NCI-H345 (cell line): Measurements from ENCODE around the gene PPARA.

Source experiments
- DNase-seq: peaks from one replicate; lab custom pipeline; 2025; lab: John Stamatoyannopoulos, UW

Gene PPARA

DNA sequence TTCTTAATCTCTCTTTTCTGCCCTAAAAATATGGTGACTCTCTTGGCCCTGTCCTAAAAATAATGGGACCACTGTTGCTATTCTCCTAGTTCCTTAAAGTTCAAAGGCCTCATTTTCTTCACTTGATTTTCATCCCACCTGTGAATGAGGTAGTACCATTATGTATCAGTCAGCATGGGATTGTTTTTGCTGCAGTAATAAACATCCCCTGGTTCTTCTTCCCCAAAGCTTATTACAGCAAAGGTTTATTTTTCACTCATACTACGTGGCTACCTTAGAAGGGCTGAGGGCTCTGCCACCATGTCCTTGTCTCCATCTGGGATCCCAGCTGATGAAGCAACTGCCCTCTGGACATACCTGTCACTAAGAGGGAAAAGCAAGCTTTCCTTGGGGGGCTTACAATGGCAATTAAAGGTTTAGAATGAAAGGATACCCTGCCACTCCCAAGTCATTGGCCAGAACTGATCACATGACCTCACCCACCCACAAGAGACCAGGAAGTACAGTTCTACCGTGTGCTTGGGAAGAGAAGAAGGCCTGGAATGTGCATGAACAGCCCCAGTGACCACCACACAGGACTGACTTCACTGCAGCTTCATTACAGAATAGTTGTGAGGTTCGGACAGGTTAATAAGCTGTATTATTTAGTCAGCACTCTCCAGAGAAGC, 125.3 kb downstream of the PPARA start:
- DNase-seq, result no peak

DNA sequence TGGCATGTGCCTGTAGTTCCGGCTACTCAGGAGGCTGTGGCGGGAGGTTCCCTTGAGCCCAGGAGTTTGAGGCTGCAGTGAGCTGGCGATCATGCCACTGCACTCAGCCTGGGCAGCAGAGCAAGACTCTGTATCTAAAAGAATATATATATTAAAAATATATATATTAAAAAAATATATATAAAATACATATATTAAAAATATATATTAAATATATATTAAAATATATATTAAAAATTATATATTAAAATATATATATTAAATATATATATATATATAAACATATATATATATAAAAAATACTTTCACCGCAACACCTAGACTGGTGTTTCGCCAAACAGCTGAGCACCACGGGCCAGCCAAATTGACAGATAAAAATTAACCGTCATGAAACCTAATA, 126.2 kb downstream of the PPARA start:
- no peak for DNase-seq

DNA sequence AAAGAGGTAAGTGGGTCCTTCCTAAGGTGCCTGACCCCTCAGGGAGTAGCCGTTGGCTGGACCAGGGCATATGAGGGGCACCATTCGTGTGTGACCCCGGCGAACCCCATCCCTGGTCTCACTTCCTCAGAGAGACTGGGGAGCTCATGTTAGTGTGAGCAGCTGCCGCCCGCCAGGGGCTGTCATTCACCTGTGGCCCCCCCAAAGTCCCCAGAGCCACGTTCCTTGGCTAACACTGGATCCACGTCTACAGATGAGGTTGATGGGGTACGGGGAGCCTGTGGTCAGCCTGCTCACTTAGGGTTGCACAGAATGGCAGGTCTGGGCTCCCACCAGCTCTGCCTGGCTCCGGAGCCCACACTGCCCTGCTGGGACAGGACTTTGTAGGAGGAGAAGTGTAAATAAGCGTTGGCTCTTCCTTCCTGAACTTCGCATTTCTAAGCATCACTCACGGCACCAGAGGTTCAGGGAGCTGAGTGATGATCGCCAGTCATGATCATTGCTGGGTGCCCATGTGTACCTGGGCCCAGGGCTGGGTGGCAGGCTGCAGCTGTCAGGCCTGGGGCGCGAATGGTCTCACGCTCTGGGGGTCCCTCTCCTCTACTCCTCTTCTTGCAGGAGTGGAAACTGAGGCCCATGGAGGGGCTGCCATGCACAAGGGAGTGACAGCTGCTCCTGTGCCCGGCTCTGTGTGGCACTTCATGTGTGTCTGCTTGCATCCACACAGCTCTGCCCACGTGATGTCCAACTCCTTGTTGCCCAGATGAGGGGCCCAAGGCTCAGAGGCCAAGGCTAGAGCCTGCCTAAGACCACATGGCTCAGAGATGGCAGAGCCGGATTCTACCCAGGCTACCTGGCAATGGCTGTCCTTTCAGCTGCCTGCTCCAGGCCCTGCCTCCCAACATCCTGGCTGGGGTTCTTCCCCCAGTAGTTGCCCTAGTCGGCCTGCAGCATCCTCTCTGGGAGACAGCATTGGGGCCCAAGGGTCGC, 128.6 kb downstream of the PPARA start:
- no peak for DNase-seq

DNA sequence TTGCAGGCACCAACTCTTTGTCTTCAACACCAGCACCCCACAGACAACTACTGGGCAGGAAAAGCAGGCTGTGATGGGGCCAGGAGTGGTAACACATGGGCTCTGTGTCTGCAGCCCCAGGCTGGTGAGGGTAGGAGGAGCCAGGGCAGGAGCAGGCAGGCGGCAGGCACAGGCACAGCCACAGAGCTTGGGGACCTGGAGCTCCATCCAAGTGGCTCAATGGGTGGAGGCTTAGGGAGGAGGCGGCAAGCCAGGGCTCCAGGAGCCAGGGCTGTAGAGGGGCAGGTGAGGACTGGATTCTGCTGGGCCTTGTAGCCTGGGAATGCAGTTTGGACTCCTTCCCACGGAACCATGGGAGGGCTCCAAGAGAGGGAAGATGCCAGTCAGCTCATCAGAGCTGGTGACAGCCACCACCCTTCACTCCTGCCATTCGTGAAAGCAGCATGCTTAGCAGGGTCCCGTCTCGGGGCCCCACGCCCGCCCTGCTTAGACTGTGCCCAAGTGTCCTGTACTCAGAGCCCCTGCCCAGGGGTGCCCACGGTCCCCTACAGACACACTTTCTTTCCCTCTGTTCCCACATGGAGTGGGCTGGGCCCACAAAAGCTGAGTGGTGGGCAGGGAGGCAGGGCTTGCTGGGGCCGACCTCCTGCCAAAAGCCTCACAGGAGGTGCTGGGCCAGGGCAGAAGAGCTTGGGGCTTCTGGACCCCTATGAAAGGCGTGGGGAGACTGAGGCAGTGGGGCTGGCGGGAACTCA, 129.9 kb downstream of the PPARA start:
- DNase-seq, result no peak

DNA sequence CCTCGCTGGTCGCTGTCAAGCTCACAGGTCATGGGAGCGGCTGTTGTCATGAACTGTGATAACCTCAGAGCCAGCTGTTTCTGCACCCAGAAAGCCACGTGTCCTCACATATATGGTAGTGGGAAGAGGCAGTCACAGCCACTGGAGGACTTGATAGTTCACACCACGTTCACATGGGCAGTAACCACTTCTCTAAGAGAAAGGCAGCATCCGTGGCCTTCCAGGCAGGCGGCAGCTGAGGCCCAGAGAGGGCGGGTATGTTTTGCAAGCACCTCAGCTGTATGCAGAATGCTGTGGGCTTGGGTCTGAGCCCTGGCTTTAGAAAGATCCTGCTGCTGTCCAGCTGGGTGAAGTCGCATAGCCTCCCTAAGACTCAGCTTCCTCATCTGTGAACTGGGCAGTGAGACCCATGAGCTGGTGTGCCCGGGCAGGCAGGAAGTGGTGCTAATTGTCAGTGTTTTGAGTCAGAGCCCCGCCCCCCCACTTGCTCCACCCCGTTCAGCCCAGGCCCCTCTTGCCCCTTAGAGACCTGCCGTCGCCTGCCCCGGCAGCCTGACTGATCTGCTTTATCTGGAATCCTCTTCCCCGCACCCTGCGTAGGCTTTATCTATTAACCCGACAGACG, 130.8 kb downstream of the PPARA start:
- no peak for DNase-seq

DNA sequence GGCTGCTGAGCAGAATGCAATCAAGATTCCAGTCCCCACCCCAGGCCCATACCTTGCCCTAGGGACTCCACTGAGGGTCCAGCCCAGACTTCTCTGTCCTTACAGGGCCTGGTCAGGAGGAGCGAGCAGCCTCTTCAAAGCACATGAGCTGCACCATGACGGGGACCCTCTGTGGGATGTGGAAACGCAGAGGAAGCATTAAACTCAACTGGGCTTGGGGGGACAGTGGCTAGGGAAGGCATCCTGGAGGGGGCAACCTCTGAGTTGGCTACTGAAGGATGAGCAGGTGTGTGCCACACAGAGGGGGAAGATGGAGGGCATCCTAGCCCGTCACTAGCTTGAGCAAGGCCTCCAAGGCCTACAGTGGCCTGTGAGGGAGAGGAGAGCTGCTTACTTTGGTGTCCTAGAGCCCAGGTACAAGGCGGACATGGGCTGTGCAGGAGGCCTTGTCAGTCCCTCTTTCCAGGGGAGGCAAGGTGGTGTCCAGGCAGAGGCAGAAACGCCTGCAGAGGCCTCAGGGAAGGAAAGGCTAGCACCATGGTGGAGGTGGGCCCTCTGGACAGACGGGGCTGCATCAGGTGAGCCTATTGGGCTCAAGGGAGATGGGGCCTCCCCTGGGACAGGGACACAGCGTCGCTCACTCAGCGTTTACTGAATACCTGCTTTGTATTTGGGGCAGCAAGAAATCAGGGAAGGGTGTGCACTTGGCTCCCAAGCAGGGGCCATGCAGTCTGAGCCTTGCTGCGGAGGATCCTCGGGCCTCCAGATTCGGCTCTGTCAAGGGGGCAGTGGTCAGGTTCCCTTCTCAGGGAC, 131.7 kb downstream of the PPARA start:
- DNase-seq, result no peak

DNA sequence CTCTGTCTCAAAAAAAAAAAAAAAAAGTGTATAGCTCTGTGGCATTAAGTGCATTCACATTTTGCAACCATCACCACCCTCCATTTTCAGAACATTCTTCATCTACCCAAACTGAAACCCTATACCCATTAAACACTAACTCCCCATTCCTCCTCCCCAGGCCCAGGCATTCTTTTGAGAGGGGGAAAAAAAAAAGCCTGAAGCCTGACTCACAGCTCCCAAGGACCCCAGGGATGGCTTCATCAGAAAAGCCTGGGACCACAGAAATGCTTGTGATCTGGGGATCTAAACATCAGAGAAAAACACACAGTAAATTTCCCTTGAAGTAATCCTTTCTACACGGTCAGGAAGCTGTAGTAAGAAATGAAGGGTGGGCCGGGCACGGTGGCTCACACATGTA, 135.7 kb downstream of the PPARA start:
- DNase-seq, result no peak

DNA sequence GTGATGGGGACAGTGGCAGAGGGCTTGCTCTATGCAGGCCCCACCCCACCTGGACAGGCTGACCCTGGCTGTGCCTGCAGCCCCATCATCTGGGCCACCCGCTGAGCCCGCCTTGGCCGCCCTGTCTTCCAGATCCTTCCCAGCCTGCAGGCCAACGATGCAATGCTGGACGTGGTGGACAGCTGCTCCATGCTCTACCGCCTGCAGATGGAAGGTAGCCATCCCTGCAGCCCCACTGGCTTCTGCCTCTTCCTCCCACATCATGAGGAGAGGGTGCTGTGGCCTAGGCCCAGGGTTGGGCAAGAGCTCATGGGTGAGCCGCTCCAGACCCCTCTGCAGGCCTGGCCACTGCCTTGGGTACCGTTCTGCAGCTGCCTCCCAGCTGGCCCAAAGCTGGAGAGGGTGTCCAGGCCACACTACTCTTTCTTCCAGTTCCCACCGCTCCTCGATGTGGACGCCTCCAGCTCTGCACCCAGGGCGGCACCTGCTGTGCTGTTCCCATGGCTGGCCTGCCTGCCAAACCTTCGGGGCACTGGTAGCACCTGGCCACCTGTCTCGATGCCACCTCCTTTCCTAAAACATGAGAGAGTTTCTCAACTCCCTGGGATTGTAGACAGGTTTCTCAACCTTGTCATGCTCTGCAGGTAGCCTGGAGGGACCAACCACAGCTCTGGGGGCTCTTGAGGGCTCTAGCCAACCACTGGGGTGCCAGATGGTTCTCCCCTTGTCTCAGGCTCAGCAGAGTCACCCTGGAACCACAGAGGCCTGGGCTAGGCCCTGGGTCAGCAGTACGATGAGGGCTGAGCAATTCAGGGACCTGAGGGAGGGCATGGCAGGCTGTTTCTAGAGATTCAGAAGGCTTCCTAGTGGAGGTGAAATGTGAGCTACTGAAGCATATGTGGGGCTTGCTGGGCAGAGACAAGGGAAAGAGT, 136.9 kb downstream of the PPARA start:
- no peak for DNase-seq

DNA sequence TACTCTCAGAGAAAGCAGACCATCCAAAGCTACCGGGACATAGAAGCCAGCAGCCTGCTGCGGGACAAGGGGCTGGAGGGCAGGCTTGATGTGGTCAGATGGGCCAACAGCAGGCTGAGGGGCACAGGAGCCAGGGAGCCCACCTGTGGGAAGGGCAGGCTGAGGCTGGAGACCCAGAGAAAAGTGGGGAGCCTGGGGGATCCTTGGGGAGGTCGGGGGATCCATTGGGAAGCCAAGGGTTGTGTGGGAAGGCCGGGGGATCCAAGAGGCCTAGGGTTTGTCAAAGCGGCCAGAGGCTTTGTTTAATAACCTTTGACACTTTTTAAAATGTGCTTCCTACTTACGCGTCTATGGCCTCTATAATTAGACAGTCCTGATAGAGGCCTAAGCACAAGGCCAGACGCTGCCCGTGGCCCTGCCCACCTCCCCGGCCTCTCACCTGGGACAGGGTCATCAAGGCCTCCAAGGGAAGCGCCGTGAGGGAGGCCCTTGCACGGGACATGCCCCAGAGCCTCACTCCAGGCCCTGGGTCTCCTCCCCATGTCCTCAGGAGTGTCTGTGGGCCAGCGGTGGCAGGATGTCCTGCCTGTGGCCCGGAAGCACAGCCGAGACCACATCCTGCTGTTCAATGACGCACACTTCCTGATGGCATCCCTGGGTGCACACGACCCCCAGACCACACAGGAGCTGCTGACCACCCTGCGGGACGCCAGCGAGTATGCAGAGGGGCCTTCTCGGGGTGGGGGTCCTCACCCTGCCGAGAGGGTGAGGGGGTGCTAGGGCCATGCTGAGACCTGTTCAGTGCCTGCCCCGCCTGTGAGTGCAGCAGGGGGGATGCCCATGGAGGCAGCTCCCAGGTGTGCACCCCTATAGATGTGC, 137.8 kb downstream of the PPARA start:
- DNase-seq, result no peak

DNA sequence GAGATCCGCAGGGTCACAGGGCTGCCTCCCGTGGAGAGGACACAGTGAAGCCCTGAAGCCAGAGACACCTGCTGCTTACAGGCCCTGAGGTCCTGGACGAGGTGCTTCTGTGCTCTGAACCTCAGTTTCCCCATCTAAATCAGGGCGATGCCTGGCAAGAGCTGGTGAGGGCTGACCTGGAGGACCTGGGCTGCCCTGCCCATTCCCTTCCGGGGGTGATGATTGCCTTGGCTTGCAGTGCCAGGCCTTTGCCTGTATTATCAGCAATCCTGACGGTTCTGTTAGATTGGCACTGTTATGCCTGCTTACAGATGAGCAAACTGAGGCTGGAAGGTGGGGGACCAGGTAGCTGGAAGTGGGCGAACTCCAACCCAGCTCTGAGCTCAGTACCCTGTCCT, 138.5 kb downstream of the PPARA start:
- no peak for DNase-seq

DNA sequence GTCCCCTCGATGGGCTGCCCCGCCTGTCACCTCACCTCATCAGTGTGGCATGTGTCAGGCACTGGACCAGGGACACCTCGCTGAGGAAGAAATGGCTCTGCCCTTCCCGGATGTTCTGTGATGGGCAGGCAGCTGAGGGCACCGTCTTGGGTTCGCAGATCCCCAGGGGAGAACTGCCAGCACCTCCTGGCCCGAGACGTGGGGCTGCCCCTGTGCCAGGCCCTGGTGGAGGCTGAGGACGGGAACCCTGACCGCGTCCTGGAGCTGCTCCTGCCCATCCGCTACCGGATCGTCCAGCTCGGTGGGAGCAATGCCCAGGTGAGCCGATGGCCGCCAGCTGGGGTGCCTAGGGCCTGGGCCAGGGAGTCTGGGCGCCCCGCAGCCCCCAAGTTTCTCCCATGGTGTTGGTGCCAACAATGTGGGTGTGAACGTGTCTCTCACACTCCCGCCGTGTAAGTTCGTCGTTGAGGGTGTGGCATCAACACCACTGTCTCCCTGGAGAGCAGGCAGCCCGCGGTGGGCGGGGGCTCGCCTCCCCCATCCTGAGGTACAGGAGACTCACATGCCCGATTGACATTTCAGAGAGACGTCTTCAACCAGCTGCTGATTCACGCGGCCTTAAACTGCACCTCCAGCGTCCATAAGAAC, 139.0 kb downstream of the PPARA start:
- DNase-seq, result no peak

DNA sequence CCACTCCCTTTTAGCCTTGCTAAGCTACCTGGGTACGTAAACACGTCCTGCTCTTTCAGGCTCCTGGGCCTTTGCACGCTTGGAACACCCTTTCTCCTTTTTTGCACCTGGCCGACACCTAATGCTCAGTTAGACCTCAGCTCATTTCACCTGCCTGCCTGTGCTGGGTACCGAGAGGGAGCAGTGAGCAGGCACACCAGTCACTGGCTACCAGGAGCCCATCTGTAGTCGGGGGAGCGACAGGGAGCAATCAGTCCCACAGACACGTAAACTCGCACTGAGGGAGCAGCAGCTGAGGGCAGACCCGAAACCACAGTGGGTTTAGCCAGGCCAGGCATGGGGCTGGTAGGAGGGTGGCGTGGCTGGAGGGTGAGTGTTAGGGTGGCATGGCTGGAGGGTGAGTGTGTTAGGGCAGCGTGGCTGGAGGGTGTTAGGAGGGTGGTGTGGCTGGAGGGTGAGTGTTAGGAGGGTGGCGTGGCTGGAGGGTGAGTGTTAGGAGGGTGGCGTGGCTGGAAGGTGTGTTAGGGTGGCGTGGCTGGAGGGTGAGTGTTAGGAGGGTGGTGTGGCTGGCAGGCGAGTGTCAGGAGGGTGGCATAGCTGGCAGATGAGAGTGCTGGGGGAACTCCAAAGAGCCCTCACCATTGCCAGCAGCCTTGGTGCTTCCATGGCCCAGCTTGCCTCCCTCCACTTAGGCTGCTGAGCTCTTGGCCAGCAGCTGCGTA, 140.0 kb downstream of the PPARA start:
- DNase-seq, result peak; percentile 29

DNA sequence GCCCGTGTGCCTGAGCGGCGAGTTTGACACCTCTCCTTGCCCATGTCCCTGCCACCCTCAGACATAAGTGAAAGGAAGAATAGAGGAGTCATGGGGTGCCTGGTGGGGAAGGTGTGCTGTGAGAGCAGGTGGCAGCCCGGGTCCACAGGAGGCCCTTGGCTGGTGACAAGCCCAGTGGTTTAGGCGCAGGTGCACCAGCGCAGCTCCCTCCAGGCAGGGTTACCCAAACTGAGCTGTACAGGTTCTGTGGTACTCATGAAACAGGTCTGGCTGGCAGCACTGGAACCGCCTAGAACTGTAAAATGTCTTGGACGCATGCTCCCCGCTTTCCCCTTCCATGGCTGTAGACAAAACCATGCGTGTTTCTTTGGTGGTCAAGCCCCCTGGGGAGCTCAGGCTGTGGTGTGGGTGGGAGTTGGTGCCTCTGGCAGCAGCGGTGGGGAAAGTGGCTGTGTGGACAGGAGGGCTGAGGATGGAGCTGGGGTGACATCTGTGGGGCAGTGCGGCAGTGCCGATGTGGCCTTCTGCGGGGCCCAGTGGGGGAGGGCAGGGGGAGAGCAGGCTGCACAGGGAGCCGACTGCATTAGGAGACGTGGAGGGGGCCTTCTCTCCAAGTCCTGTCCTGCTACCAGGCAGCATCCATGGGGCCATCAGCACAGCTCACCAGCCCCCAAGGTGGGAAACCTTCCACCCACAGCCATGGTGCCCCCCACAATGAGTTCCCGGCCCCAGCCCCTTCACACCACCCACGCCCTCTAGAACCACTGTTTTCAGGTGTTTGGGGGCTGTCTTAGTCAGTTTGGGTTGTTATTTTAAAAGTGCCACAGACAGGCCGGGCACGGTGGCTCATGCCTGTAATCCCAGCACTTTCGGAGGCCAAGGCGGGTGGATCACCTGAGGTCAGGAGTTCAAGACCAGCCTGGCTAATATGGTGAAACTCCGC, 140.8 kb downstream of the PPARA start:
- peak; percentile 89 for DNase-seq

DNA sequence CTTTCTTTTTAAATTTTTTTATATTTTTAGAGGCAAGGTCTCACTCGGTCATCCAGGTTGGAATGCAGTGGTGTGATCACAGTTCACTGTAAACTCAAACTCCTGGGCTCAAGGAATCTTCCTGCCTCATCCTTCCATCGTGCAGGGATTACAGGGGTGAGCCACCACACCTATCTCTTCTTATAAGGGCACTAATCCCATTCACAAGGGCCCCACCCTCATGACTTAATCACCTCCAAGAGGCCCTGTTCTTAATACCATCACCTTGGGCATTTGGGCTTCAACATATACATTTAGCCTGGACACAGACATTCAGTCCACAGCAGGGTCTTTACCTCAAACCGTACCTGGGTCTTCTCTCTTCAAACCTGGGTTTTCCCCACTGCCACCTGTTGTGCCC, 141.8 kb downstream of the PPARA start:
- DNase-seq, result no peak

DNA sequence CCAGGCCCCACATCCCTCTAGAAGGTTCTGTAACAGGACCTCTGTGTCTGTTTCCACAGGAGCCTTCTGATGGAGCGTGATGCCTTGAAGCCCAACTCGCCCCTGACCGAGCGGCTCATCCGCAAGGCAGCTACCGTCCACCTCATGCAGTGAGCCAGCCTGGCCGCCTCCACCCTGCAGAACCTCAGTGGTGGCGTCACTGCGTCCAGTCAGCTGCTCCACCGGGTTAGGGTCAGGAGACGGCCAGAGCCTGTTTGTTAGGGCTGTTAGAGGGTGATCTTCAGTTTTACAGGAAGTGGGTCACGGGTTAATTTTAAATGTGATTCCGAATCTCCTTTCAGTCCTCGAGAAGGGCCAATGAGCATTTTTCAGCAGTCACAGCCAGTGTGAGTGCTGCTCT, 142.4 kb downstream of the PPARA start:
- no peak for DNase-seq
